ENCODE results near the gene AOPEP.

AOPEP gene

GRCh38 chr9:94919376-94920098, 193.0 kb downstream of the AOPEP start (continued):
- TF ChIP-seq, protein P1, sequence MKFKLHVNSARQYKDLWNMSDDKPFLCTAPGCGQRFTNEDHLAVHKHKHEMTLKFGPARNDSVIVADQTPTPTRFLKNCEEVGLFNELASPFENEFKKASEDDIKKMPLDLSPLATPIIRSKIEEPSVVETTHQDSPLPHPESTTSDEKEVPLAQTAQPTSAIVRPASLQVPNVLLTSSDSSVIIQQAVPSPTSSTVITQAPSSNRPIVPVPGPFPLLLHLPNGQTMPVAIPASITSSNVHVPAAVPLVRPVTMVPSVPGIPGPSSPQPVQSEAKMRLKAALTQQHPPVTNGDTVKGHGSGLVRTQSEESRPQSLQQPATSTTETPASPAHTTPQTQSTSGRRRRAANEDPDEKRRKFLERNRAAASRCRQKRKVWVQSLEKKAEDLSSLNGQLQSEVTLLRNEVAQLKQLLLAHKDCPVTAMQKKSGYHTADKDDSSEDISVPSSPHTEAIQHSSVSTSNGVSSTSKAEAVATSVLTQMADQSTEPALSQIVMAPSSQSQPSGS (tag by site-specific recombination; IDR thresholded peaks at IDR 0.05; ENCODE audit: low read depth), result no peak
- TF ChIP-seq ZNF23 (tag by site-specific recombination; IDR thresholded peaks at IDR 0.05; ENCODE audit: borderline replicate concordance), result no peak
- TF ChIP-seq SP3 (tag by site-specific recombination; IDR thresholded peaks at IDR 0.05), result no peak
- TF ChIP-seq ZNF585B (tag by site-specific recombination; IDR thresholded peaks at IDR 0.05), result no peak
- no peak for TF ChIP-seq ZNF76 (tag by site-specific recombination; IDR thresholded peaks at IDR 0.05; ENCODE audit: borderline replicate concordance, low read depth)
- TF ChIP-seq ZSCAN16 (tag by site-specific recombination; IDR thresholded peaks at IDR 0.05), result no peak
- TF ChIP-seq, protein P2, sequence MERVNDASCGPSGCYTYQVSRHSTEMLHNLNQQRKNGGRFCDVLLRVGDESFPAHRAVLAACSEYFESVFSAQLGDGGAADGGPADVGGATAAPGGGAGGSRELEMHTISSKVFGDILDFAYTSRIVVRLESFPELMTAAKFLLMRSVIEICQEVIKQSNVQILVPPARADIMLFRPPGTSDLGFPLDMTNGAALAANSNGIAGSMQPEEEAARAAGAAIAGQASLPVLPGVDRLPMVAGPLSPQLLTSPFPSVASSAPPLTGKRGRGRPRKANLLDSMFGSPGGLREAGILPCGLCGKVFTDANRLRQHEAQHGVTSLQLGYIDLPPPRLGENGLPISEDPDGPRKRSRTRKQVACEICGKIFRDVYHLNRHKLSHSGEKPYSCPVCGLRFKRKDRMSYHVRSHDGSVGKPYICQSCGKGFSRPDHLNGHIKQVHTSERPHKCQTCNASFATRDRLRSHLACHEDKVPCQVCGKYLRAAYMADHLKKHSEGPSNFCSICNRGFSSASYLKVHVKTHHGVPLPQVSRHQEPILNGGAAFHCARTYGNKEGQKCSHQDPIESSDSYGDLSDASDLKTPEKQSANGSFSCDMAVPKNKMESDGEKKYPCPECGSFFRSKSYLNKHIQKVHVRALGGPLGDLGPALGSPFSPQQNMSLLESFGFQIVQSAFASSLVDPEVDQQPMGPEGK (tag by site-specific recombination; IDR thresholded peaks at IDR 0.05), result no peak
- TF ChIP-seq ZNF837 (tag by site-specific recombination; IDR thresholded peaks at IDR 0.05), result no peak
- no peak for TF ChIP-seq ZNF394 (tag by site-specific recombination; IDR thresholded peaks at IDR 0.05; ENCODE audit: borderline replicate concordance)
- no peak for TF ChIP-seq ZNF830 (tag by site-specific recombination; IDR thresholded peaks at IDR 0.05; ENCODE audit: low read depth)
- no peak for TF ChIP-seq ZIC2 (tag by site-specific recombination; IDR thresholded peaks at IDR 0.05)
- no peak for TF ChIP-seq YY1 (tag by site-specific recombination; IDR thresholded peaks at IDR 0.05)
- no peak for TF ChIP-seq ZNF792 (tag by site-specific recombination; IDR thresholded peaks at IDR 0.05)
- no peak for TF ChIP-seq ZNF571 (tag by site-specific recombination; IDR thresholded peaks at IDR 0.05)
- no peak for TF ChIP-seq ZNF133 (tag by site-specific recombination; IDR thresholded peaks at IDR 0.05)
- TF ChIP-seq GLIS2 (tag by site-specific recombination; IDR thresholded peaks at IDR 0.05), result no peak
- no peak for TF ChIP-seq ZNF169 (tag by site-specific recombination; IDR thresholded peaks at IDR 0.05)
- 0 out of 2 replicates have a peak, but pooled peaks have one; percentile 19 for TF ChIP-seq PRDM1 (tag by site-specific recombination; IDR thresholded peaks at IDR 0.05)
- TF ChIP-seq, protein P3, sequence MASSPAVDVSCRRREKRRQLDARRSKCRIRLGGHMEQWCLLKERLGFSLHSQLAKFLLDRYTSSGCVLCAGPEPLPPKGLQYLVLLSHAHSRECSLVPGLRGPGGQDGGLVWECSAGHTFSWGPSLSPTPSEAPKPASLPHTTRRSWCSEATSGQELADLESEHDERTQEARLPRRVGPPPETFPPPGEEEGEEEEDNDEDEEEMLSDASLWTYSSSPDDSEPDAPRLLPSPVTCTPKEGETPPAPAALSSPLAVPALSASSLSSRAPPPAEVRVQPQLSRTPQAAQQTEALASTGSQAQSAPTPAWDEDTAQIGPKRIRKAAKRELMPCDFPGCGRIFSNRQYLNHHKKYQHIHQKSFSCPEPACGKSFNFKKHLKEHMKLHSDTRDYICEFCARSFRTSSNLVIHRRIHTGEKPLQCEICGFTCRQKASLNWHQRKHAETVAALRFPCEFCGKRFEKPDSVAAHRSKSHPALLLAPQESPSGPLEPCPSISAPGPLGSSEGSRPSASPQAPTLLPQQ (tag by site-specific recombination; IDR thresholded peaks at IDR 0.05), result no peak
- TF ChIP-seq ZNF404 (tag by site-specific recombination; IDR thresholded peaks at IDR 0.05), result no peak
- TF ChIP-seq, protein P4, sequence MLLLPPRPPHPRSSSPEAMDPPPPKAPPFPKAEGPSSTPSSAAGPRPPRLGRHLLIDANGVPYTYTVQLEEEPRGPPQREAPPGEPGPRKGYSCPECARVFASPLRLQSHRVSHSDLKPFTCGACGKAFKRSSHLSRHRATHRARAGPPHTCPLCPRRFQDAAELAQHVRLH (tag by site-specific recombination; IDR thresholded peaks at IDR 0.05), result no peak
- TF ChIP-seq, protein P5, sequence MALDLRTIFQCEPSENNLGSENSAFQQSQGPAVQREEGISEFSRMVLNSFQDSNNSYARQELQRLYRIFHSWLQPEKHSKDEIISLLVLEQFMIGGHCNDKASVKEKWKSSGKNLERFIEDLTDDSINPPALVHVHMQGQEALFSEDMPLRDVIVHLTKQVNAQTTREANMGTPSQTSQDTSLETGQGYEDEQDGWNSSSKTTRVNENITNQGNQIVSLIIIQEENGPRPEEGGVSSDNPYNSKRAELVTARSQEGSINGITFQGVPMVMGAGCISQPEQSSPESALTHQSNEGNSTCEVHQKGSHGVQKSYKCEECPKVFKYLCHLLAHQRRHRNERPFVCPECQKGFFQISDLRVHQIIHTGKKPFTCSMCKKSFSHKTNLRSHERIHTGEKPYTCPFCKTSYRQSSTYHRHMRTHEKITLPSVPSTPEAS (tag by site-specific recombination; IDR thresholded peaks at IDR 0.05), result no peak
- TF ChIP-seq ZBTB26 (tag by site-specific recombination; optimal IDR thresholded peaks at IDR 0.05), result no peak
- no peak for TF ChIP-seq ZSCAN23 (tag by site-specific recombination; IDR thresholded peaks at IDR 0.05)
- TF ChIP-seq ZNF311 (tag by site-specific recombination; IDR thresholded peaks at IDR 0.05; ENCODE audit: borderline replicate concordance), result no peak
- no peak for TF ChIP-seq ZNF555 (tag by site-specific recombination; conservative IDR thresholded peaks at IDR 0.05)
- no peak for TF ChIP-seq TCF7L2 (IDR thresholded peaks at IDR 0.05; ENCODE audit: borderline replicate concordance, low read depth, low read length)
- TF ChIP-seq ZNF677 (tag by site-specific recombination; IDR thresholded peaks at IDR 0.05), result no peak
- TF ChIP-seq, protein P6, sequence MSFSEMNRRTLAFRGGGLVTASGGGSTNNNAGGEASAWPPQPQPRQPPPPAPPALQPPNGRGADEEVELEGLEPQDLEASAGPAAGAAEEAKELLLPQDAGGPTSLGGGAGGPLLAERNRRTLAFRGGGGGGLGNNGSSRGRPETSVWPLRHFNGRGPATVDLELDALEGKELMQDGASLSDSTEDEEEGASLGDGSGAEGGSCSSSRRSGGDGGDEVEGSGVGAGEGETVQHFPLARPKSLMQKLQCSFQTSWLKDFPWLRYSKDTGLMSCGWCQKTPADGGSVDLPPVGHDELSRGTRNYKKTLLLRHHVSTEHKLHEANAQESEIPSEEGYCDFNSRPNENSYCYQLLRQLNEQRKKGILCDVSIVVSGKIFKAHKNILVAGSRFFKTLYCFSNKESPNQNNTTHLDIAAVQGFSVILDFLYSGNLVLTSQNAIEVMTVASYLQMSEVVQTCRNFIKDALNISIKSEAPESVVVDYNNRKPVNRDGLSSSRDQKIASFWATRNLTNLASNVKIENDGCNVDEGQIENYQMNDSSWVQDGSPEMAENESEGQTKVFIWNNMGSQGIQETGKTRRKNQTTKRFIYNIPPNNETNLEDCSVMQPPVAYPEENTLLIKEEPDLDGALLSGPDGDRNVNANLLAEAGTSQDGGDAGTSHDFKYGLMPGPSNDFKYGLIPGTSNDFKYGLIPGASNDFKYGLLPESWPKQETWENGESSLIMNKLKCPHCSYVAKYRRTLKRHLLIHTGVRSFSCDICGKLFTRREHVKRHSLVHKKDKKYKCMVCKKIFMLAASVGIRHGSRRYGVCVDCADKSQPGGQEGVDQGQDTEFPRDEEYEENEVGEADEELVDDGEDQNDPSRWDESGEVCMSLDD (tag by site-specific recombination; IDR thresholded peaks at IDR 0.05), result no peak

Data from HEK293 (cell line).